Measurements from ENCODE around the gene FAM241A.

DNA sequence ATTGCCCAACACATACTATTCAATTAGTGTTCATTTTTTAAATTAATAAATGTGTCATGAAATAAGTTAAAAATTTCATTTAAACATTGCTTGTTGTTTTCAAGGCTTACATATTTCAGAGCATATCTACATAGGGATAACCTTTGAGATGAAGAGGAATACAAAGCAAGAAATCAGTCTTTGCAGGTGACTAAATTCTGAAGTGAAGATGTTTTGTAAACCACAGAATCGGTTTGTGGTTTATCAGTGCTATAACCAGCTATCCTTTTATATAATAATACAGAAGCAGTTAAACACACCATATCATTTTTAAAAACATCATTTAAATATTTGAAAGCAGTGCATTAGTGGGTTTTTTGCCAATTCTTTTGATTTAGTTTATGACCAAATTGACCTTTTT lies 26.9 kb downstream of the FAM241A start:
- no peak for TF ChIP-seq EZH2 (IDR thresholded peaks at IDR 0.05; ENCODE audit: low read length, missing control alignments)
- TF ChIP-seq, protein P1, sequence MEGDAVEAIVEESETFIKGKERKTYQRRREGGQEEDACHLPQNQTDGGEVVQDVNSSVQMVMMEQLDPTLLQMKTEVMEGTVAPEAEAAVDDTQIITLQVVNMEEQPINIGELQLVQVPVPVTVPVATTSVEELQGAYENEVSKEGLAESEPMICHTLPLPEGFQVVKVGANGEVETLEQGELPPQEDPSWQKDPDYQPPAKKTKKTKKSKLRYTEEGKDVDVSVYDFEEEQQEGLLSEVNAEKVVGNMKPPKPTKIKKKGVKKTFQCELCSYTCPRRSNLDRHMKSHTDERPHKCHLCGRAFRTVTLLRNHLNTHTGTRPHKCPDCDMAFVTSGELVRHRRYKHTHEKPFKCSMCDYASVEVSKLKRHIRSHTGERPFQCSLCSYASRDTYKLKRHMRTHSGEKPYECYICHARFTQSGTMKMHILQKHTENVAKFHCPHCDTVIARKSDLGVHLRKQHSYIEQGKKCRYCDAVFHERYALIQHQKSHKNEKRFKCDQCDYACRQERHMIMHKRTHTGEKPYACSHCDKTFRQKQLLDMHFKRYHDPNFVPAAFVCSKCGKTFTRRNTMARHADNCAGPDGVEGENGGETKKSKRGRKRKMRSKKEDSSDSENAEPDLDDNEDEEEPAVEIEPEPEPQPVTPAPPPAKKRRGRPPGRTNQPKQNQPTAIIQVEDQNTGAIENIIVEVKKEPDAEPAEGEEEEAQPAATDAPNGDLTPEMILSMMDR (conservative IDR thresholded peaks at IDR 0.05 in 1 of 2, IDR thresholded peaks at IDR 0.05 in 1 of 2; ENCODE audit: low read depth in 1 of 2, low read length in 2 of 2) = no peak
